SKM-1 treated with dmso at 0.1 percent for 144 hours (cell line): ENCODE measurements around the gene STUB1.

ENCODE experiments used
- DNase-seq: peaks from one replicate; lab custom pipeline; 2025; ENCODE audit not compliant: unreplicated experiment; lab: John Stamatoyannopoulos, UW

STUB1 gene

DNA sequence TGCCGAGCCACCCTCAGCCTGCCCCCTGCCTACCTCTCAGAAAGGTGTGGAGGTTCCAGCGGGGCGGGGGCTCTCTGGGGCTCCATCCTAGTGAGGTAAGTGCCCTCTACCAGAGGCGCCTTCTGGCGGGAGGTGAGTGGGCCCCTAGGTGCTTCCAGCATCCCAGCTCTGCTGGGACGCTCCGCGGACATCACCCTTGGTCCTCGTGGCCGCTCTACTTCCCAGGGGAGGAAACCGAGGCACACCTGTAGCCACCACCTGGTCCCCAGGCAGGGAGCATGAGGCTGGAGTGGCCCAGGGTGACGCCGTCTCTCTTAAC is 37.2 kb upstream of the STUB1 start:
- DNase-seq, result no peak

DNA sequence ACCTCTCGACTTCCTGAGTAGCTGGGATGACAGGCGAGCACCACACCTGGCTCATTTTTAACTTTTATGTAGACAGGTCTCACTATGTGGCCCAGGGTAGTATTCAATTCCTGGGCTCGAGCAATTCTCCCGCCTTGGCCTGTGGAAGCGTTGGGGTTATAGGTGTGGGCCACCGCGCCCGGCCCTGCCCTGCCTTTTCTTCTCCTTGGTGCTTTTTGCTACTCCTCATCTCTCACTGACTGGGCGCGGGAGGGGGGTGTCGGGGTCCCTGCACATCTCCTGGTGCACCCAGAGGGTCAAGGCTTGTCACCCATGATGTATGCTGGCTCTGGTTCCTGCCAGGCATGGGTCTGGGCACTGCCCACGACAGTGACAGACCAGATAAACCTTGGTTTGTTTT is 35.7 kb upstream of the STUB1 start:
- no peak for DNase-seq

GRCh38 chr16:645852-646678 is 34.1 kb upstream of the STUB1 start:
- no peak for DNase-seq

- DNase-seq, result no peak
Measured at GRCh38 chr16:646679-647172, 33.5 kb upstream of the STUB1 start.

DNA sequence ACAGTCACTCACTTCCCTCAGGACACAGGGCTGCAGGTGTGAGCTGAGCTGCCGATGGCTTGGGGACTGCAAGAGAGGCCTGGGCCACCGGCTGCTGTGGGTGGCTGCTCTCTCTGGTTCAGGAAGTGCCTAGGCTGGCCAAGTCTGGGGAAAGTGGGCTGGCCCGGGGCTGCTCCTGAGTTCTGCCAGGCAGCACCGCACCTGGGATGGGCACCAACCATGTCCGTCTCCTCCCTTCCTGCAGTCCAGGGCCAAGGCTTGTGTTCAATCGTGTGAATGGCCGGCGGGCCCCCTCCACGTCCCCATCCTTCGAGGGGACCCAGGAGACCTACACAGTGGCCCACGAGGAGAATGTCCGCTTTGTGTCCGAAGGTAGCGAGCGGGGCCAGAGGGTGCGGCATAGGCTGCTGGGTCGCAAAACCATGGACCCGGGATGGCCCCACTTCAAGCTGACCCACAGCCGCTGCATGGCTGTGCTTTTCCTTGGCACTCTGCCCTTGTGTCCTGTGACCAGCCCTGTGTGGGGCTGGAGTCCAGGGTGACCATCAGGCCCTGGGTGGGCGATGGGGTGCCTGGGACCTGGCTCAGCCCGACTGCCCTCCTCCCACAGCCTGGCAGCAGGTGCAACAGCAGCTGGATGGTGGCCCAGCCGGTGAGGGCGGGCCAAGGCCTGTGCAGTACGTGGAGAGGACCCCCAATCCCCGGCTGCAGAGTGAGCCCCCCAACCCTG is 32.9 kb upstream of the STUB1 start:
- no peak for DNase-seq

GRCh38 chr16:648071-648780 is 32.0 kb upstream of the STUB1 start:
- no peak for DNase-seq

DNA sequence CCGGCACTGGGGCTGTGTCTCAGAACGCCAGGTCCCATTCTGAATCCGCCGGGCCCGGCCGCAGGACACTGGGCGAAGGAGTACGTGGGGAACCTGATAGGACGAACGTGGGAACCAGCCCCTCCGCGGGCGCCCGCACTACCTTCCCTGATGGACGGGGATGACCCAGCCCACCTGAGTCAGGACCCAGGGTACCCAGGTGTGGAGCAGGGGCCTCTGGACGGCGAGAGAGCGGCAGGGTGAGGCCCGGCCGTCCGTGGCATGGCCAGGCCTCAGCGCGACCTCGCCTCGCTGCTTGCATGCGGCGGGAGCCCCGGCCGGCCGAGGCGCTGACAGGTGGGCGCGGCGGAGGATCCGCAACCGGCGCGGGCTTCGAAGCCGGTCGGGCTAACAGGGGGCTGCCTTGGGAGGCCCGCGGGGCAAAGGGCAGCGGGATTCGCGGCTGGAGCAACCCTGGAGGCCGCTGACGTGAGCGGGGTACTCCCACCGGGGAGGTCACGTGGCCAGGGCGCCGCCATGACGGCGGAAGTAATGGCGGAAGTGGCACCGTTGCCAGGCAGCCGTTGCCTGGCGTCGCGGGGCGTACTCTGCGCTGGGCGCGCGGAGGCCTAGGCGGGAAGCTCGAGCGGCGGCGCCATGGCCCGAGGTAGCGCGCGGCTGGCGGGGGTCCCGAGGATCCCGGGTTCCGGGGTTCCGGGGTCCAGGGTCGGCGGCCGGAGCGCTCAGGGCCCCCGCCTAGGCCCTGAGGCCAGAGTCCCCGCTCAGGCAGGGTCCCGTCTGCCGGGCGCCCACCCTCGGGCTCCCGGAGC is 31.2 kb upstream of the STUB1 start, which contains the start of gene WDR90:
TSS of gene WDR90 (plus strand) at position 585 of the 809 bp plus-strand sequence. CDS start at position 637, 52 bp downstream.
- DNase-seq, result peak; percentile 86

DNA sequence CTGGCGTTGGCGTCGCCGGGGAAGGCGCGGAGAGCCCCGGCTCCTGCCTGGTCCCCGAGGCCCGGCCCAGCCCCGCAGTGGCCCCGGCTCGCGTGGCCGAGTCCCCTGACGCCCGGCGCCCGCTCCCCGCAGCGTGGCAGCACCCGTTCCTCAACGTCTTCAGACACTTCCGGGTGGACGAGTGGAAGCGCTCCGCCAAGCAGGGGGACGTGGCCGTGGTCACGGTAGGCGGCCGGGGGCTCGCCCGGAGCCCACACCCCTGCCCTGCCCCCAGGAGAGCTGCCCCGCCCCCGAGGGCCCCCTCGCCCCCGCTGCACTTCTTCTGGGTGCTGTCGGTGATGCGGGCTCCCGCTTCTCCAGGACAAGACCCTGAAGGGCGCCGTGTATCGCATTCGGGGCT is 30.6 kb upstream of the STUB1 start:
- no peak for DNase-seq

GRCh38 chr16:651844-652243 is 28.4 kb upstream of the STUB1 start:
- DNase-seq, result no peak

DNA sequence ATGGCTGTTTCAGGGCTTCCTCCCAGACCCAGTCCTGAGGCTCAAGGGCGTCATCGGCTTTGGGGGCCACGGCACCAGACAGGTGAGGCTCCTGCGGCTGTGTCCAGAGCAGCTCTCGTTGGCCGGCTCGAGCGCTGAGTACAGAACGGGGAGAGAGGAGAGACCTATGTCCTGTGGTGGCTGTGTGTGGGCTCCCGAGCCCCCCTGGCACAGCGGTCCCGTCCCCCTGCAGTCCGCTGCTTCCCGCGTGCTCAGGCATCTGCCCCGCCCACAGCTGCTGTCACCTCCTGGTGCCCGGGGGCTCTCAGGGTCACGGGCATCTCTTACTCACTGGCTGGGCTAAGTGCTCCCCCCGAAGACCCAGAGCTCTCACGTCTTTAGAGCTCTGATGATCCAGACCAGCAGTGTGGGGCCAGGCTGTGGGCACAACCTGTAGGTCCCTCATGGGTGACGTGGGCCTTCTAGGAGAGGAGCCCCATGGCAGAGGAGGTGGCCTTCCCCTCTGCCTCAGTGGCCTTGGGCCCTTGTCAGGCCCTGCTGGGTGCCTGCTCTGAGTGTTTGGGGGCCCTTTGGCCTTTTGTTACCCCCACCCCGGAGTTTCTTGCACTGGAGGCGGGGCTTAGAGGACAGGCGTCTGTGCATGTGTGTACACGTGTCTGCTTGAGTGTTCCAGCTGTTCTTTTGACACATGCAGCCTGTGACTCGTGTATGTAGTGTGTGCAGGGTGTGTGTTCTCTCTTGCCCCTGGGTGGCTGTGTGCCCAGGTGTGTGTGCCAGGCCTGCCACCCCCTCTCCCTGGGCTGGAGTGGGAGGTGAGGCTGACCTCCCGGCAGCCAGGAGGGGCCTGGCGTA is 27.5 kb upstream of the STUB1 start:
- no peak for DNase-seq

GRCh38 chr16:654034-654433 is 26.2 kb upstream of the STUB1 start:
- no peak for DNase-seq

DNA sequence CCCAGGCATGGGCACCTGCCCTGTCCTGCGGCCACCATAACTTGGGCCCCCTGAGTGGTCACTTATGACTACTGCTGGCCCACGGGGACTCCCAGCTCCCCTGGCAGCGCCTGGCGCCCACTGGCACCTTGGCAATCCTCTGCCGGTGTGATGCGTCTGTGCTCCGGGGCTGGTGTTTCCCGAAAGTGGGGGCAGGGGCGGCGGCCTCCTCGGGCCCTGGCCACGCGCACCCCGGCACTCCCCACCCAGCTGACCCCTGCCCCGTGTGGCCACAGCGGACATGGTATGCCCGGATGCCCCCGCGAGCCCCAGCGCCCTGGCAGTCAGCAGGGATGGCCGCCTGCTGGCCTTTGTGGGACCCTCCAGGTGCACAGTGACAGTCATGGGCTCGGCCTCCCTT is 22.7 kb upstream of the STUB1 start:
- DNase-seq, result no peak

DNA sequence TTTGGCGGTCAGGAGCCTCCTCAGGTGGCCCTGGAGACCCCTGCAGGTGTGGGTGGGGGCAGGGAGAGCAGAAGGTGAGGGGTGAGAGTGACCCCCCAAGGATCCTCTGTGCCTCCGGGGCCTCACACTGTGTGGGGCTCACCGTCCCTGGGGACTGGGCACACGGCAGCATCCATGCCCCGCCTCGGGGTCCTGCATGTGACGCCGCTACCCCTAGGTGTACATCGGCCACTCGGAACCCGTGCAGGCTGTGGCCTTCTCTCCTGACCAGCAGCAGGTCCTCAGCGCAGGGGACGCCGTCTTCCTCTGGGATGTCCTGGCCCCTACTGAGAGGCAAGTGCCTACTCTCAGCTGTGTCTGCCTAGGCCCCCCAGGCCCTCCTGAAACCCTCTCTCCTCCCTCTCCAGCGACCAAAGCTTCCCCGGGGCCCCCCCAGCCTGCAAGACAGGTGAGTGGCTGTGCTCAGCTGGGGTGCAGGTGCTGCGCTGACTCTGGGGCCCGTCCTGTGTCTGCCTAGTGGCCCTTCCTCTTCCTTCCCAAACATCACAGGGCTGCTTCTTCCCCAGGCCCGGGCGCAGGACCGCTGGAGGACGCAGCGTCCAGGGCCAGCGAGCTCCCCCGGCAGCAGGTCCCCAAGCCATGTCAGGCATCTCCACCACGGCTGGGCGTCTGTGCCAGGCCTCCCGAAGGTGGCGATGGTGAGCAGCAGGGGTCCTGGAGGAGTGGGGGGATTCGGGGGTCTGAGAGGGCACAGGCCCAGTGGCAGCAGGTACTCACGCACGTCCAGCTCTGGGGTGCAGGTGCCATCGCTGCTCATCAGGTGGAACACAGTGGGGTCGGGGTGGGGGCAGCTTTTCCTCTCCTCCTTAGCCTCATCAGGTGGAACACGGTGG is 21.3 kb upstream of the STUB1 start:
- no peak for DNase-seq

GRCh38 chr16:659618-660017 is 20.6 kb upstream of the STUB1 start:
- no peak for DNase-seq

DNA sequence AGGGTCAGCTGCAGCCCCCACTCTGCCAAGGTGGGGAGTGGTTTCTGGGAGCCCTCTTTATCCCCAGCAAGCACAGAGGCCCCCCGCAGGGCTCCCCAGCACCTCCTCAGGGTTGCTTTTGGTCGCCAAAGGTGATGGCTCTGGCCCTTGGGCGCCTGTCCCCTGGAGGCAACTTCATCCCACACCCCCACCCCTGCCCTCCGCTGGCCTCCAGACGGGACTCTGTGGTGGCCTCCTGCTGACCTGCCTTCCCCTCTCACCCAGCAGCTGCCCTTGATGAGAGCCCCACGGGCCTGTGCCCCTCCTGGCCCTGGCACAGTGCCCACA is 20.1 kb upstream of the STUB1 start:
- DNase-seq, result no peak

GRCh38 chr16:660459-661183 is 19.6 kb upstream of the STUB1 start:
- peak; percentile 95 for DNase-seq

DNA sequence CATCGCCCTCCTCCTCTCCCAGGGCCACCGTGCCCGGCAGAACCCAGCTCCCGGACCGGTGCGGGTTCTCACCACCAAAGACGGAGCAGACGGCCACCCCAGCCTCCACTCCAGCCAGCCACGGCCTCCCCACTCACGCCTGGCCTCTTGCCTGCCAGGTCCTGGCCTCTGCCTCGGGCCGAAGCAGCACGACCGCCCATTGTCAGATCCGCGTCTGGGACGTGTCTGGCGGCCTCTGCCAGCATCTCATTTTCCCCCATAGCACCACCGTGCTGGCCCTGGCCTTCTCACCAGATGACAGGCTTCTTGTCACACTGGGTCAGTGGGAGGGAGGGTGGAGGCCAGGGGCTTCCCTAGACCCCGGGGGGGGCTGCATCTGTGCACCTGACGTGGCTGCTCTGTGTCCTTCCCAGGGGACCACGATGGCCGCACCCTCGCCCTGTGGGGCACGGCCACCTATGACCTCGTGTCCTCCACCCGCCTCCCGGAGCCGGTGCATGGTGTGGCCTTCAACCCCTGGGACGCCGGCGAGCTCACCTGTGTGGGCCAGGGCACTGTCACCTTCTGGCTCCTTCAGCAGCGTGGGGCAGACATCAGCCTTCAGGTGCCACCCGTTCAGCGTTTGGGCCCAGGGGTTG is 18.9 kb upstream of the STUB1 start:
- no peak for DNase-seq

- no peak for DNase-seq
Measured at GRCh38 chr16:662095-662494, 18.1 kb upstream of the STUB1 start.
